ENCODE results near the gene INSC.
A peak's percentile ranks its signal among the peaks of the same experiment; 100 is the strongest.

The INSC gene

GRCh38 chr11:15228331-15228849 is 113.7 kb downstream of the INSC start:
- DNase-seq = no peak

GRCh38 chr11:15229069-15229468 is 114.3 kb downstream of the INSC start:
- DNase-seq = no peak

DNA sequence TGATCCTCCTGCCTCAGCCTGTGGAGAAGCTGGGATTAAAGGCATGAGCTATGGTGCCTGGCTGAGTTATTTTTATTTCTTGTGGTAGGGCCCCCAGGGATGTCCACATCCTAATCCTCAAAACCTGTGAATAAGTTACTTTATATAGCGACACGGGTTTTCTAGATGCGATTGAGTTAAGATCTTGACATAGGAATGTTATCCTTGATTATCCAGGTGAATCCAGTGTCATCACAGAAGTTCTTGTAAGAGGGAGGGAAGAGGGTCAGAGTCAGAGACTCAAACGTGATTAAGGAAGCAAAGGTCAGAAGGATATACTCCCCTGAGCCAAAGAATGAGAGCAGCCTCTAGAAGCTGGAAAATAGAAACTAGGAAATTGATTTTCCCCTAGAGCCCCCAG is 117.8 kb downstream of the INSC start:
- DNase-seq = no peak

DNA sequence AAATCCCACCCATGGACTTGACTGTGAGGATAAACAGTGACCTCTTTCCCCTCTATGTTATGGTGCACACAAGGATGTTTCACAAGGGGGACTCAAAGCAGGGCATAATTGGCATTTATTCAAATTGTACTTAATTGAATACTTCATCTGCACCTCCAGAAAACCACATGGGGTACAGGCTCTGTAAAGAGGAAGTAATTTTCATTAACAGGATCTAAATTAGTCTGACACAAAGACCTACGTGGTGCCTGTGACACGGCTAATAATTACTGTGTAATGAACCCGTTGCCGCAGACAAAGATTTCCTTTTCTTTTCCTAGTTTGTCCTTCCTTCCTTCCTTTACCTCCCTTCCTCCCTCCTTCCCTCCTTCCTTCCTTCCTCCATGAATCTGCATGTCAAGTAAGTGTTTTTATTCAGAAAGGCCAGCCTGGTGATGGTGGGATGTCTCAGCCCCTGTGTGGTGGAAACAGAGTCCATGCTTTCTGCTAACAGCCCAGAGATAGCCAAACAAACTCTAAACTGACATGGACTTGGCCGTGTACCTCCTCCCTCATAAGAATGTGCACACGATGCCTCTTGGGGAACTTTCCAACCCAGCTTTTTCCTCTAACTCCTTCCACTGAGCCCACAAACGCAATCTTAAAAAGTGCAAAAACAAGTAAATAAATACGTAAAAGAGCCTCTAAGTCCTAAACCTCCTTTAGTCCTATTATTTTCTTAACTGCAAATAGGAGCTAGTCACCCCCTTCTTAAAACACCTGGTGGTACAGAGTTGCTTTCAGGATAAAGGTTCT is 118.8 kb downstream of the INSC start:
- peak; percentile 49 for DNase-seq

GRCh38 chr11:15234796-15235195 is 120.1 kb downstream of the INSC start:
- DNase-seq = no peak

DNA sequence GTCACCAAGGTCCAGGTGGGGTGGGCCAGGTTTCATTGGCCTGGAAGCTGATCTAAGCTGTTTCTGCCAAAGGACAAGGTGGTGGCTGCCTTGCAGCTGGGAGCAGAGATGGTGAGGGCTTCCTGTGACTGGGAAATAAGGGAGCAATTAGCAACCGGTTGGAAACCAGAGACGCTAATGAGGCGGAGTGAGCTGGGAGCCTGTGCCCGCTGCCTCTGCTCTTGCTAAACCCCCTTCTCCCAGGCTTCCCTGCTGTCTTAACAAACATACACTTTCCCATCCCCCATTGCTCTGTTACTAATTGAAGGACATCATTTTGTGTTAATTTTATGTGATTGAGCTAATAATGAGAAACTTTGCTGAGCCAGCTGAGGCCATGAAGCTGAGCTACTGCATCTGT is 121.8 kb downstream of the INSC start:
- peak; percentile 81 for DNase-seq

GRCh38 chr11:15238856-15239255 is 124.1 kb downstream of the INSC start:
- no peak for DNase-seq

- no peak for DNase-seq
Observed at GRCh38 chr11:15248749-15249148, 134.0 kb downstream of the INSC start.

GRCh38 chr11:15258433-15259165 is 143.9 kb downstream of the INSC start:
- DNase-seq = peak; percentile 63

- DNase-seq = no peak
Observed at GRCh38 chr11:15266999-15267398, 152.3 kb downstream of the INSC start.

DNA sequence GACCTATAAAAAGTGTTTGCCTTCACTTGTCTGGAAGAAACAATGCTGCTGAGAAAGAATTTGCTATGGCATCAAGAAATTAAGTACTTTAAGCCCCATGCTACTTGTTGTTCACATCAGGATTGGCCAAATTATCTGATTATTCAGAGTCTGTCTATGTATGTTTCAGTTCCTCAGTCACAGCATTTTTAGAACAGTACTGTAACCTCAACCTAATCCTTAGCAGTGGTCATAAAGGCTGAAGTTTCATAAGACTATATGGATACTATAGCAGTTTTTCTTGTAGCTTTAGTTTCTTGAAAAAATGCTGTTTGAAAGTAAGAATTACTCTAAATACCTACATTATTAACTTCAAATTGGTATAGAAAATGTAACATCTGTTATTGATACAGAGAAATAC is 153.9 kb downstream of the INSC start:
- DNase-seq = no peak

- peak; percentile 81 for DNase-seq
Observed at GRCh38 chr11:15275141-15275540, 160.4 kb downstream of the INSC start.

GRCh38 chr11:15276621-15277020 is 161.9 kb downstream of the INSC start:
- DNase-seq = peak; percentile 81

DNA sequence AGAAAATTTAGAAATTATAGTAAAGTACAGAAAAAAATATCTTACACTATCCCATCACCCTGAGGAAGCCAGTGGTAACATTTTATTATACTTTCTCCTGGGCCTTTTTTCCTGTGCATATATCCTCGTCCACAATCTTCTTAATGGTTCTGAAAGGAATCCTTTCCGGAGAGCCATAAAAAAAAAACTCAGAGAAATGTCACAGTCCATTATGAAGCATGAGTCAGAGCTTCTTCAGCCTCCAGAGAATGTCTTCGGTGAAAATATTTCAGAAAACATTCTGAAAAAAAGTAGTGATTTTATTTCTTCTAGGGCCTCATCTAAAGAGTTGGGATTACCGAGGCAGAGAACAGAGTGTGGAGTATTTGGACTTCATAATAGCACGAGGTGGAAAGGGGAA is 163.4 kb downstream of the INSC start:
- DNase-seq = peak; percentile 31

- no peak for DNase-seq
Observed at GRCh38 chr11:15280393-15280792, 165.7 kb downstream of the INSC start.

GRCh38 chr11:15282754-15283153 is 168.0 kb downstream of the INSC start:
- DNase-seq = no peak

GRCh38 chr11:15286465-15286864 is 171.7 kb downstream of the INSC start:
- DNase-seq = no peak

DNA sequence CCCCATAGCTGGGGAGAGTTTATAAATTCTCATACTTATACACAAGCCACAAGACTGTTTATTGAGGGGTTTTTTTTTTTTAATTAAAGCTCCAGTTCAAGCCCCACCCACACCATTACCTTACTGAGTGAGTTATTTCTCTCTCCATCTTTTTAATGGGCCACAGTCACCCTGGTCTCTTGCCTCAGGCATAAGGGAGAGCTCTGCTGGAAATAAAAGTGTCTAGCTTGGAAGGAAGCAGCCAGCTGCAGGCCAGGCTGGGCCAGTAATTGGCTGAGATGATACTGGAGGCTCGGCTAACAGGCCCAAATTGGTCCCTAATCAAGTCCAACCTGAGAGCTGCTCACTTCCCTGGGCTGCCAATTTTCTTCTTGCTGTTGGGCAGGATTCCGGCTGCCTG is 174.1 kb downstream of the INSC start:
- no peak for DNase-seq

- peak; percentile 71 for DNase-seq
Observed at GRCh38 chr11:15289723-15290122, 175.0 kb downstream of the INSC start.

DNA sequence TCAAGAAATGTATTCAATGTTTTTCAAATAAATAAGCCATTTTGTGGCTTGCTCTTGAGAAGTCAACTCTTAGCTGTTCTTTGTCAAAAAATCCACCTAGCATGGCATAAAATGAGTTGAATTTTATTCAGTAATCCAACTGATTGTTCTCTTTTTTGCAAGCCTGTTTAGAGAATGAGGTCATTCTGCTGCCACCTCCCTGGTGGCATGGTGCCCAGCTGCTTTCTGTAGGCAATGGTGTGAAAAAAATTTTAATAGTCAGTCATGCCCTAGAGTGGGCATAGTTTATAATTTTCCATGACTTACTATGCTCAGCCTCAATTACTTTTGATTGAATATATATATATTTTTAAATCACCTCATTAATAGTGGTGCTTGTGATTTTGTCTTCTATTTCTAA is 177.2 kb downstream of the INSC start:
- no peak for DNase-seq

DNA sequence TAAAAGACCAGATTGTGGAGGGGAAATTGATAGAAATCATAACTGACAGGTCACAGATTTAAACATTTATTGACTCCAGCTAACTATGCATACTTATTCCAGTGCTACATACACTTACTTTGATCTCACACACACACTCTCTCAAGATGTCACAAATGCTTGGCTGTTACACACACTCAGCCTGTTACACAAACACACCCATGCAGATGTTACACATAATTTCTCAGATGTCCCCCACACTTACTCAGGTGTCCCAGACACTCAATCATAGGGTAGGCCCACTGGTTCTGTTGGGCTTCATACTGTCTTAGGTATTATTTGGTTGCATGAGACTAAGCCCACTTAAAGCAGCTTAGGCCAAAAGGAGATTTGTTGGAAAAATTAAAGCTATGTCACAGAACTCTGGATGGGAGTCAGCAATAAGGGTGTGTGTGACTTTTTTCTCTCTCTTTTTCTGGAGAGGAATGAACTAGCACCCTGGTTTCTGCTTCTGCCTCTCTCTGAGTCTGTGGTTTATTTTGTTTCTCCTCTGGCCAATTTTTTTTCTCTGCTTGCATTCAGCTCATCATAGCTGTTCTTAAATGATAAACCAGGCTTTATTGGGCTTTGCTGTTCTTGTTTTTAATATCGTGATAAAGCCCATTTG is 179.4 kb downstream of the INSC start:
- DNase-seq = no peak

GRCh38 chr11:15295695-15296094 is 181.0 kb downstream of the INSC start:
- no peak for DNase-seq
